Measurements from ENCODE around the gene GCNT4.

Gene GCNT4

DNA sequence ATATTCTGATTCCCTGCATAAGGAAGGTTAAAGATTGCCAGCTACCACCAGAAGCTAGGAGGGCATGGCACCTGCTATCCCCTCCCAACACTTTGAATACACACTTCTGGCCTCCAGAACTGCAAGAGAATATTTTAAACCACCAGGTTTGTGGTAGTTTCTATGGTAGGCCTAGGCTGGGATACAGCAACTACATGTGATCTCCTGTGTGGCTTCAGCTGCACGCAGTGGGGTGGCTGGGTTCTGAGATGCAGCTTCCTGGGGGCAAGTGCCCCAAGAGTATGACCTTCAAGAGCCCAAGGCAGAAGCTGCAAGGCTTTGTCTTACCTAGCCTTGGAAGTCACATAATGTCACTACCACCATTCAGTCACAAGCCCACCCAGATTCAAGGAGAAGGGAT is 39.6 kb downstream of the GCNT4 start:
- no peak for DNase-seq

DNA sequence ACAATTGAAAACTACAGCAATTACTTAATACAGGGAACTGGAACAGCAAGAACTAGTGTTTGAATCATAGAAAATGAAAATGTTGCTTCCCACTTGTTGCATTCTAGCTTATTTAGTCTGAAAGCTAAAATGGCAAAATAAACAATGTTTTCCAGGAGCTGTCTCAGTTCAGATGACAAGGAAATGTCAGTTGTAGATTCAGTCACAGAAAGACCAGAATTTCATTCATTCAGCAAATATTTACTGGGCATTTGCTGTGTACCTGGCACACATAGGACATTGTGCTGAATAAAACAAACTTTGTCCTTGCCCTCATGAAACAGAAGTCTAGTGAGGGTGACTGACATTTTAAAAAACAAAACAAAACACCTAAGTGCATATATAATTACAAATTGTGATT is 41.5 kb downstream of the GCNT4 start:
- DNase-seq: no peak

DNA sequence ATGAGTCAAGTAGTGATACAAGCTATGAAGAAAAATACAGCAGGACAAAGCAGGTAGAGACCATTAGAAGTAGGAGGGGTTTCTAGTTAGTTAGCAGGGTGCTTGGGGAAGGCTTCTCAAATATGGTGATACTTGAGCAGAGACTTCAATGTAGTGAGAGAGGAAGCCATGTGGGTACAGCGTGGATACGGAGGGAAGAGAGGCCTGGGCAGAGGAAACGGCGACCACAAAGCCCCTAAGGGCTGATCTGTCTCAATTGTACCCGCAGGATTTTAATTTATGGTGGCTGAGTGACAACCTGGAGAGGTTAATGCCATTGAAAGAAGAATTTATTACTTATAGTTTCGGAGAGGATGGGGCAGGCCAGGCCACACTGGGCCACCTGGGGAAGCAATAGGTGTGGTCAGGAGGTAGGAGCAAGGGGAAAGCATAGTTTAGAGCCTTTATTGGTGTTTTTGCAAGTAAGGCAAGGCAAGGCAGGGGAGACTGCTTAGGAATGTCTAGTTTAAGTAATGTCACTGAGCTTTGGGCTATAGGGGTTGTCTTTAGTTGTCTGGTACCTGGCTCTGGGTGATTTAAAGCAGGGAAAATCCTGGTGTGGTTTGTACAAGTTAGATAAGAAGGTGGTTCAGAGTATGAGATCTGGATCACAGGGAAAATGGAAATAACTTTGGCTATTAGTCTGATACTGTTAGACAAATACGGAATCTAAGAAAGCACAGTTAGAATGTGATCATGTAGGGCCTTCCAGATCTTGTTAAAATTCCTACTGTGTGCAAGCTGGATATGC is 42.6 kb downstream of the GCNT4 start:
- DNase-seq: no peak

DNA sequence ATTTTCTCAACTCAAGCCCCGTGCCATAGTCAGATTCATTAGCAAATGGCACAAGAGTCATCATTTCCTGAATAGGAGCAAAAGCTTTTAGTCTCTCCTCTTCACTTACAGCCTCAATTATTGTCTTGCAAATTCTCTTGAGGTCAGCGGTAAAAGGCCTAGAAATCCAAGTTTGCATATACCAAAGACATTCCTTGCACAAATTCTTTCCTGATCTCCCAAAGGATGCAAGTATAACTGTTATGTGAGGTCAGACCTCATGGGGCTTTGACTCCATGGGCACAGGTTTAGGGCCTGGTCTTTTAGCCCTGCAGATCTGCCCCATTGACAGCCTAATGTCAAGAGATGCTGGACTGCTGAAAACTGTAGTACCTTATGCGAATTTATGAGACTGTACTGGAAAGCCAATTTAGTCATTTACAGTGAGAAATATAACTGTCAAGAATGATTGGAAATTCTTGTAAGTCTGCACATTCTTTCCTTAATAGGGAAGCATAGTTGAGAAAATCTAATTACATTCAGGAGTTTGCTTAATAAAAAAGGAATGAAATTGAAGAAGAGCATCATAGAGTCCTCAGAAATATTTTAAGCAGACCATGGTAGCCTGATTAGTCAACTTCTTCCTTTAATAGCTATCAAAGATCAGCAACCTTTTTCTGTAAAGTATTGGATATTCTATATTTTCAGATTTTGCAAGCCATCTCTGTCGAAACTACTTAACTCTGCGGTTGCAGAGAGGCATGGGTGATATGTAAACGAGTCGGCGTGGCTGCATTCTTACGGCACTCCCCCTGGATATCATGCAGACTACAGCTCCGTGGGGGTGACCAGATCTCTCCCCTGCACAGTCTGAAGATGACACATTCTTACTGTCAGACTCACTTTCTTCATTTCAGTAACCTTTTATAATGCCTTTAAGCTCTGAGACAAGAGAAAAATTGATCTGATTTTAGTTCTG is 45.2 kb downstream of the GCNT4 start:
- DNase-seq: no peak

DNA sequence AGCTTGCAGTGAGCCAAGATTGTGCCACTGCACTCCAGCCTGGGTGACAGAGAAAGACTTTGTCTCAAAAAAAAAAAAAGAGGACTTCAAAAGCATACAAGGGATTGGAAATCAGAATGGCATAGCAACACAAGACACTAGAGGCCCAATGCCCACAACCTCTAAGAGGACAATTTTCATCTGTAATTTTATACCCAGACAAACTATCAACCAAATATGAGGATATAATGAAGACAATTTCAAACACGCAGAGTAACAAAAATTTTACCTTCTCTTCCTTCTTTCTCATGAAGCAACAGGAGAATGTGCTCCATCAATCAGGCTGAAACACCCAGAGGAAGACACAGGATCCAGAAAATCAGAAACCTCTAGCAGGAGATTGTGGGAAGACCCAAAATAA is 46.8 kb downstream of the GCNT4 start:
- DNase-seq: no peak
